ENCODE data around the gene CRIP3. TPM values are rescaled to one million over a fixed set of nuclear protein-coding genes. Genes with fewer than 3 reads are reported as not detected.
"Not testable (repeated sequence)": the region's sequence is repeated elsewhere in the genome, so short reads cannot be mapped to it uniquely, and the experiment has no call there.

CRIP3 gene, protein sequence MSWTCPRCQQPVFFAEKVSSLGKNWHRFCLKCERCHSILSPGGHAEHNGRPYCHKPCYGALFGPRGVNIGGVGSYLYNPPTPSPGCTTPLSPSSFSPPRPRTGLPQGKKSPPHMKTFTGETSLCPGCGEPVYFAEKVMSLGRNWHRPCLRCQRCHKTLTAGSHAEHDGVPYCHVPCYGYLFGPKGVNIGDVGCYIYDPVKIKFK
- total RNA-seq (2014; rRNA removed; shearing (Covaris generic)): 0.34 TPM in 1 of 2 replicates, not detected in the other

GRCh38 chr6:43308101-43308989 lies at the start of gene CRIP3:
Gene CRIP3, minus strand, starts transcription at chr6:43308826. Its CDS starts 34 bp downstream, at chr6:43308792.
- DNase-seq (ENCODE audit: low read depth): peak; percentile 67

DNA sequence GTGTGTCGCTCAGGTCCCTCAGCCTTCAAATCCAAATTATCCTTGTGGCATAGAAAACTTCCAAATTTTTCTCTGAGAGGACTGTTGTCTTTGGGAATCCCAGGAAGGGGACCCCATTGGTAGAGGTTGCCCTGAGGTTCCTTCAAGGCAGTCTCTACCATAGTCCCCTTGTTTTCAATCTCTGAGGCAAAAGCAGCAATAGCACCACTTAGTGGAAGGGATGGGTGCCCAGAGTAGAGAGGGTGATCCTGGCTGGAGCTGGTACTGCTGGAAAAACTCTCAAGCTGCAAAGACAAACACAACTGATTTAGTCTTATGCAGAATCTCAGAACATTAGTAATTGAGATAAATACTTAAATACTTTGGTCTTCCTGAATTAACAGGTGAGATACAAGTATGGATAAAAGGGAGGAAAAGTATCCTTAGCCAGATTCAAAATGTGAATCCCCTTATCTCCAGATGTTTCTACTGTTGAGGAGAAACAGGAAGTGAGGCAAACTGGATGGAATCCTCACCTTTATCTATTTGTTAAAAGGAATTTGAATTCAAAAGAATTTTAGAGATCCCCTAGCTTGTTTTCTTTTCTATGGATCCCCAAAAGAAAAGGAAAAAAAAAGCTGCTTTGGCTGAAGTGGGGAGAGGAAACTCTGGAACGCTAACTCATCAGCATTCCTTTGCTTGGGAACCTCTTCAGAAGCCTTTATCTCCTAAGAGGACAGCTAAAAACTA lies 47.4 kb upstream of the CRIP3 start:
- DNase-seq (ENCODE audit: low read depth): no peak

GRCh38 chr6:43351951-43352350 lies 43.3 kb upstream of the CRIP3 start:
- not testable (repeated sequence) for DNase-seq (ENCODE audit: low read depth)

- DNase-seq (ENCODE audit: low read depth): no peak
Observed at GRCh38 chr6:43347444-43347843, 38.8 kb upstream of the CRIP3 start.

DNA sequence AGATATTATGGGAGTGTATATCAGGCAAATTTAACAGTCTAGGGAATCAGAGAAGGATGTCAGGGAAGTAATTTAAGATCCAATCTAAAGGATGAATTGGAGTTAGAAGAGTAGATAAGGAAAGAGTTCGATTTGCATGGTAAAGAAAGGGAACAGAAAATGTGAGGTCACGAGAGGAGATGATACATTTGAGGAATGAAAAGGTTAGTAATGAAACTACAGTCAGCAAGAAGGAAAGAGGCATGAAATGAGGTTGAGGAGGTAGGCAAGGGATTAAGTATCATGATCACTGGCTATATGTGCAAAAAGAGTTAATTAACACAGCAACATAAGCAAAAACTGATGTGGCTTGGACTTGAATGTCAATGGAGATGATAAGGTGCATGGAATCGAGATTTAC lies 38.4 kb upstream of the CRIP3 start:
- no peak for DNase-seq (ENCODE audit: low read depth)

DNA sequence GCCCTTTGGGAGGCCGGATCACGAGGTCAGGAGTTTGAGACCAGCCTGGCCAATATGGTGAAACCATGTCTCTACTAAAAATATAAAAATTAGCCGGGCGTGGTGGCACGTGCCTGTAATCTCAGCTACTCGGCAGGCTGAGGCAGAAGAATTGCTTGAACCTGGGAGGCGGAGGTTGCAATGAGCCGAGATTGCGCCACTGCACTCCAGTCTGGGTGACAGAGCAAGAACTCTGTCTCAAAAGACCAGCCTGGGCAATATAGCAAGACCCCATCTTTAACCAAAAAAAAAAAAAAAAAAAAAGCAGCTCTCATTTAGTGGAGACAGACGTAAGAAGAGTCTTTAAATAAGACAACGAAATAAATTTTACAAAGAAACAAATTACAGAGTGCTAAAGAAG lies 37.6 kb upstream of the CRIP3 start:
- DNase-seq (ENCODE audit: low read depth): not testable (repeated sequence)

DNA sequence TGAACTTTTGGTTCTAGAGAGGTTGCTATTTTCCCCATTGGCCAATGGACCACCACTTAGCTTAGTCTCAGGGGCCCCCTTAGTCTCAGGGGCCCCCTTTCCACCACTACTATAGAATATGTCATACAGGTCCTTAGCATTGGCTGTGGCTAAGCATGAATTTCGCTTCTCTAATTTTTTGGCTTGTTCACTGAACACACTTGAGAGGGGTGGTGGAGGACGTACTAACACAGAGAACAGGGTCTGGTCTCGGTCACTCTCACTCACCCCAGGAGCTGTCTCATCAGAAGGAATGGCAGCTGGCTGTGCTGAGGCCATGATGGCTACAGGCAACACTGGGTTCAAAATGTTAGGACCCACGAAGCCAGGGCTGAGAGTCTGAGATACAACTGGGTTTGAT lies 30.5 kb upstream of the CRIP3 start:
- DNase-seq (ENCODE audit: low read depth): no peak

GRCh38 chr6:43338243-43338642 lies 29.6 kb upstream of the CRIP3 start:
- DNase-seq (ENCODE audit: low read depth): no peak

DNA sequence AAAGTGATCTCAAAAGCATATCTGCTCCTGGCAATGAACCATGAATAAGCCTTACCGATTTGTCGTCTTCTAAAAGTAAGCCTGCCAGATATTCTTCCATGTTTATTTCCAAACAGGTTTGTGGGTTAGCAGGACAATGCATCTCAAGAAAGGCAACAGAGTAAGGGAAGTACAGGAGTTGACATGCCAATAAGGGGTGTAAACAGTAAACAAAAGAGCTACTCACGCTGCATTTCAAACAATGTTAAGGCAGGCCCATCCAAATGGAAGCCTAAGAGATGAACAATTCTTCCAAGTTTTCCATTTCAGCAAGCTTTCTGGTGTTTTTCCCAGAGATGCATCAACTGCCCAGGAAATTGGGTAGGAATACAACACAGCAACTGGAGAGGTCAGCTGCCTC lies 27.8 kb upstream of the CRIP3 start:
- DNase-seq (ENCODE audit: low read depth): no peak

DNA sequence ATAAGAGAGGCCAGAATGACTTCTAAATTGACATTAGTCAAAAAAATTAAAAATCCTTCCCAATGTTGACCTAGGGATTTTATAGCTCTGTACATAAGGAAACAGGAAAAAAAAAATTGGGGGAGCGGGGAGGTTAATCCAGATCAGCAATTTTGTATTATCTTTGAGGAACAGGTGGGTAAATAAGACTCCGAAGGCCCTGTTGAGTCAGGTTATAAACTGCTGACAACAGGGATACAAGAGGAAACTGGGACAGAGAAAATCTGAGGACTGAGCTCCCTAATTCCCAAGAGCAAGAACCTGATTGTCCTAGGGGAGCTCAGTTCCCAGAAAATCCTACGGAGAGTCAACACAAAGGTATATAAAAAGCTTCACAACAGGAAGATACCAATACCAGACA lies 26.8 kb upstream of the CRIP3 start:
- no peak for DNase-seq (ENCODE audit: low read depth)

DNA sequence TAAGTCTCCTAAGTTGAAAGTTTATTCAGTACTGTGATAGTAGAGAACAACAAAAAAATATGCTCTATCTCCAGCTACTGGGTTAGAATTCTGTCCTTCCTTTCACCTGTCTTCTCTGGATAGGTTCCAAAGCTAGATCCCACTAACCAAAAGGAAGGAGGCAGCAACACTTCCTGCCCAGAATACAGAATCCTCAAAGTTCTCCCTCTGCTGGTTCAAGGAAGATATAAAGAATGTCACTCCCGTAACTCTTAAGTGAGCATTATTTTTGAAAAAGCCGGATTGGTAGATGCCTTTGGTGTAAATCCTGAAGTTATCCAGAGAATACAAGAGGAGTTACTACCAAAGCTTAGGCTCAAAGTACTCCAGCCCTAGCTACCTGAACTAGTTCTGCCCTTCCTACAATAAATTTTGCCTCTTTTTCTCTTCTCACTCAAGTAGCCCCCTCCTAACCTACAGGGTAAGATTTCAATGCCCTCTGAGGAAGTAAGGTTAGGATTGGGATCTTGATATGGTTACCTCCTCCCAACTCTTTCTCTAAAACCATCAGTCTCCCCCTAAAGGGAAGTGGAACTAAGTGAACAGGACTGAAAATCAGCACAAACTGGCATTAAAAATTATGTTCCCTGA lies 26.0 kb upstream of the CRIP3 start:
- DNase-seq (ENCODE audit: low read depth): peak; percentile 49

- no peak for DNase-seq (ENCODE audit: low read depth)
Observed at GRCh38 chr6:43331891-43332290, 23.3 kb upstream of the CRIP3 start.

GRCh38 chr6:43331470-43331869 lies 22.8 kb upstream of the CRIP3 start:
- no peak for DNase-seq (ENCODE audit: low read depth)

- no peak for DNase-seq (ENCODE audit: low read depth)
Observed at GRCh38 chr6:43328528-43328927, 19.9 kb upstream of the CRIP3 start.

GRCh38 chr6:43325876-43326275 lies 17.2 kb upstream of the CRIP3 start:
- no peak for DNase-seq (ENCODE audit: low read depth)

GRCh38 chr6:43318011-43318410 lies 9.4 kb upstream of the CRIP3 start:
- DNase-seq (ENCODE audit: low read depth): no peak

GRCh38 chr6:43313813-43314212 lies 5.2 kb upstream of the CRIP3 start:
- no peak for DNase-seq (ENCODE audit: low read depth)

DNA sequence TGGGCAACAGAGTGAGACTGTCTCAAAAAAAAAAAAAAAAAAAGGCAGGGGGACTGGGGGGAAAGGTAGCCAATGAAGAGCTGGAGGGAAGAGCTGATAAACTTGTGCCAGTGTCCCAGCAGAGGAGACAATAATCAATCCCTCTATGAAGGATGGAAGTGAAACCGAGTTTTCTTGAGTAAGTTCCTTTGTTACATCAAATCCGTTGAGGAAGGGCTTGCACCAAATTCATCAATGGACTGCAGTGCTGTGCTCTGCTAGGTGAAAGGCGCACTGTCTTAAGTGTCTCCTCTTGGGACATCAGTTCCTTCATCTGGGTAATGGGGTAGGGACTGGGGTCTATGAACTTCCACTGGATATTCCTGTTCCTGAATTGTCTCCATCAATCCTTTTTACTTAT lies 3.0 kb upstream of the CRIP3 start:
- no peak for DNase-seq (ENCODE audit: low read depth)

DNA sequence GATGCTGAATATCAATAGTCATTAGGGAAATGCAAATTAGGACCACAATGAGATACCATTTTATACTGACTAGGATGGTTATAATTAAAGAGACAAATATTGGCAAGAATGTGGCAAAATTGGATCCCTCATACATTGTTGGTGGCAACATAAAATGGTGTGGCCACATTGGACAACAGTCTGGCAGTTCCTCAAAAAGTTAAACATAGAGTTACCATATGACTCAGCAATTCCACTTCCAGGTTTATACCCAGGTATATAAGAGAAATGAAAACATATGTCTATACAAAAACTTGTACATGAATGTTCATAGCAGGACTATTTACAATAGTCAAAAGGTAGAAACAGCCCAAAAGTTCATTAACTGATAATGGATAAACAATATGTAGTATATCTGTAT lies 2.0 kb upstream of the CRIP3 start:
- DNase-seq (ENCODE audit: low read depth): no peak

- DNase-seq (ENCODE audit: low read depth): no peak
Observed at GRCh38 chr6:43310134-43310533, 1.5 kb upstream of the CRIP3 start.

- no peak for DNase-seq (ENCODE audit: low read depth)
Observed at GRCh38 chr6:43308990-43309477, 408 bp upstream of the CRIP3 start.
